A673 (cell line): ENCODE data around the gene ALLC. TPM values are rescaled to one million over a fixed set of nuclear protein-coding genes. Genes with fewer than 3 reads are reported as not detected.

ENCODE experiments used
- BruUV-seq: library from RNA; stranded (reverse); fragments of 400-500 nt; replicated peaks from 2 replicates; lab custom pipeline; 2021; lab: Mats Ljungman, UMichigan
- CTCF ChIA-PET: fragments of 300-600 bp; sonication (Branson Sonifier 250); formaldehyde crosslinking; loops from one replicate; lab custom pipeline; 2022; ENCODE audit warnings: antibody characterized with exemption; lab: Charles Lee
- POLR2A ChIA-PET: fragments of 300-600 bp; sonication (Branson Sonifier 250); formaldehyde crosslinking; loops from one replicate; lab custom pipeline; 2022; ENCODE audit warnings: antibody characterized with exemption; ENCODE audit not compliant: low non-redundant PET; lab: Charles Lee
- DNase-seq: peaks from one replicate; pipeline ENCODE4 v3.0.0-alpha.2; 2015; ENCODE audit warnings: low spot score
- H3K27ac ChIP-seq: fragments of 200-600 bp; sonication (generic); 2 replicates; pipeline ENCODE4 v1.5.1; 2016; ENCODE audit warnings: mixed run types, low read depth, mild to moderate bottlenecking, mixed read lengths, antibody characterized with exemption, low read length; ENCODE audit not compliant: poor library complexity, severe bottlenecking
- H3K27me3 ChIP-seq: fragments of 200-600 bp; sonication (generic); replicated peaks from 2 replicates; pipeline ENCODE4 v1.6.1; 2017; ENCODE audit warnings: mixed run types, low read depth, mild to moderate bottlenecking, mixed read lengths, antibody characterized with exemption, low read length; ENCODE audit not compliant: insufficient read depth, poor library complexity
- H3K36me3 ChIP-seq: fragments of 200-600 bp; sonication (generic); 2 replicates; pipeline ENCODE4 v1.6.1; 2016; ENCODE audit warnings: mixed run types, mild to moderate bottlenecking, mixed read lengths, antibody characterized with exemption, low read length; ENCODE audit not compliant: insufficient read depth, poor library complexity, severe bottlenecking
- H3K4me1 ChIP-seq: fragments of 200-600 bp; sonication (generic); 2 replicates; pipeline ENCODE4 v1.6.1; 2017; ENCODE audit warnings: mixed run types, mild to moderate bottlenecking, mixed read lengths, antibody characterized with exemption, low read length; ENCODE audit not compliant: insufficient read depth, poor library complexity, severe bottlenecking
- H3K4me3 ChIP-seq: fragments of 200-600 bp; sonication (generic); 2 replicates; pipeline ENCODE4 v1.5.1; 2016; ENCODE audit warnings: low read depth, mixed run types, mild to moderate bottlenecking, mixed read lengths, low read length; ENCODE audit not compliant: poor library complexity, severe bottlenecking
- H3K9me3 ChIP-seq: fragments of 200-600 bp; sonication (generic); 2 replicates; pipeline ENCODE4 v1.6.1; 2016; ENCODE audit warnings: mixed run types, low read depth, mild to moderate bottlenecking, mixed read lengths, antibody characterized with exemption, low read length; ENCODE audit not compliant: poor library complexity, severe bottlenecking
- CTCF ChIP-seq: fragments of 300-800, 200-600 bp; sonication (generic); conservative IDR thresholded peaks from 2 replicates; pipeline ENCODE4 v1.5.1; 2017; ENCODE audit warnings: low read depth, mild to moderate bottlenecking, antibody characterized with exemption, low read length, moderate library complexity, mixed read lengths
- EZH2 ChIP-seq: fragments of 200-600 bp; sonication (generic); IDR thresholded peaks from 2 replicates; pipeline ENCODE4 v1.6.1; 2017; ENCODE audit warnings: borderline replicate concordance, low read depth, mild to moderate bottlenecking, mixed read lengths, antibody characterized with exemption, low read length; ENCODE audit not compliant: poor library complexity, severe bottlenecking
- intact Hi-C: fragments of 100-400 bp; cut with micrococcal nuclease; formaldehyde crosslinking; loops from one replicate; pipeline ENCODE4 v1.10.0; 2022; ENCODE audit not compliant: unreplicated experiment
- total RNA-seq: library from RNA; stranded (reverse); gene quantifications from 2 replicates; pipeline ENCODE4 v1.2.3, GENCODE V29; 2021

ALLC gene
- total RNA-seq, 1 experiment from 2014 or later: not detected

DNA sequence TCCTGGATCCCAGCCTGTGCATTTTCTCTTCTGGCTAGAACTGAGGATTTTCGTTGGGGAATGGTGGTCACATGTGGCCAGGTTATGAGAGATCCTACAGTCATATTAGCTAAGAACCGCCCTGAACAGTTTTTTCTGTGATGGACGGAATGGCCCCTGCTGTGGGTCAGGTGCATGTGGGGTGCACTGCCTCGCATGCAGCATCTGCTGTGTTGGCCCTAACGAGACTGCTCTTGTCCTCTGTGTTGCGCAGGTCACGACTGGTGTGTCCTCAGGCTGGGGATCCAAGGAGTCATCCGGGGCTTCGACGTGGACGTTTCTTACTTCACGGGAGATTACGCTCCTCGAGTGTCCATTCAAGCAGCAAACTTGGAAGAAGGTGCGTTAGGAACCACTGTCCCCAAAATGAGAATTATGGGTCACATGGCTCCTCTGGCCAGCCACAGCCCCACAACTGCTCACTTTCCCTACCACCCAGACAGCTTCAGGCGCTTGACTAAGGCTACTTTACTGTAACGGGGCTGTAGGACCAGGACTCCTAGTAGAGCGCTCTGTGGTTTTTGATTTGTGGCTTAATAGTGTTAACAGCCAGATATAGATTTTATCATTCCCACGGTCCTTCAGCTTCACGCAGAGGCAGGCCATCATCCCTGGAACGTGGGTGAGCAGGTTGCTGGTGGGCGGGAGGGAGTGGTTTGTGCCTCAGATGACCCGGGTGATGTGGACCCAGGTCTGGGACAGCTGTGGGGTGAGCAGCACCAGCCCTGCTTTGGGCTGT, 21.8 kb downstream of the ALLC start:
- TF ChIP-seq EZH2 (no peak), CTCF (no peak)
- no peak overlapping the region for H3K27ac ChIP-seq
- no TSS peak for BruUV-seq
- CTCF ChIA-PET: no interaction called here
- no peaks in the 10 kb centered on the region for H3K27me3 ChIP-seq
- no peaks in the 10 kb centered on the region for H3K9me3 ChIP-seq
- H3K4me3 ChIP-seq: no peak overlapping the region
- intact Hi-C loops: no loop called here
- no peak for DNase-seq
- H3K4me1 ChIP-seq: no peaks in the 10 kb centered on the region
- POLR2A ChIA-PET: no interaction called here
- no peaks in the 10 kb centered on the region for H3K36me3 ChIP-seq

DNA sequence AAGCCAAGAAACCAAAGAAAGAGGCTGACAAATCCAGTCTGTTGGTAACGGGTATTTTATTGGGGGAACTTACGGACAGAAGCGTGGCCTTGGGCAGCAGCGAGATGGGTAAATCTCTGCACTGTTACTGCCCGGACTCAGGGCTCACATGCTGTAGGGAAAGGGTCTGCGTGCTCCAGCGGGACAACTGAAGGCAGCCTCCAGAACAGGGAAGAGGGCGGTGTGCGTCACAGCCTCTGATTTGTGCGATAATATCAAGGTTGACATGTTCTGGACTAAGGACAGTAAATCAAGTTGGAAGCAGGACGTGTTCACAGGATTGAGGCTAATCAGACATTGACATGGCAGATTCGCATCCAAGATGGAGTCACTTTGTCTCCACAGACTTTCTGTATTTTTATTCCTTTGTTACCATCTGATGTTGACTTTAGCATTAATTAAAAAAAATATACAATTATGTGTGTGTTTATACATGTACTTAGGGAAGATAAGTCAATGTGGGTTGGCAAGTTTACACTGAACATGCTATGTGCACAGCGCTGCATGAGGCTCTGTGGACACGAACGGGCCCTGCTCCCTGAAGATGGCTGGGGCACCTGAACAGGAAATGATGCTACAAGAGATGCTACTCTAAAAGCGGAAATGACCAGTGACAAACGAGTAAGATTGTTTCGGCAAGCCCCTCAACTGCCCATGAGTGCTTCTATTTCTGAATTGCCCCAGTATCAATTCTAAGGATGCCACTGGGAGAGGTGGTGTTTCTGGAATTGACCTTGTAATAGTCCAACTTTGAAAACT, 22.7 kb downstream of the ALLC start:
- H3K36me3 ChIP-seq: no peaks in the 10 kb centered on the region
- H3K4me1 ChIP-seq: no peaks in the 10 kb centered on the region
- intact Hi-C loops: no loop called here
- BruUV-seq: no TSS peak
- TF ChIP-seq EZH2 (no peak), CTCF (no peak)
- DNase-seq: no peak
- H3K4me3 ChIP-seq: no peak overlapping the region
- H3K9me3 ChIP-seq: no peaks in the 10 kb centered on the region
- no peaks in the 10 kb centered on the region for H3K27me3 ChIP-seq
- CTCF ChIA-PET: no interaction called here
- POLR2A ChIA-PET: no interaction called here
- H3K27ac ChIP-seq: no peak overlapping the region

- no TSS peak for BruUV-seq
- intact Hi-C loops: no loop called here
These were observed 23.6 kb downstream of the ALLC start for GRCh38 chr2:3681625-3682024.

More at GRCh38 chr2:3681625-3682024, 23.6 kb downstream of the ALLC start:
- Histone ChIP-seq H3K4me1 (no peaks in the 10 kb centered on the region), H3K27me3 (no peaks in the 10 kb centered on the region), H3K27ac (no peak overlapping the region), H3K9me3 (no peaks in the 10 kb centered on the region), H3K36me3 (no peaks in the 10 kb centered on the region), H3K4me3 (no peak overlapping the region)
- TF ChIP-seq CTCF: no peak
- TF ChIP-seq EZH2: no peak
- ChIA-PET POLR2A (no interaction called here), CTCF (no interaction called here)
- DNase-seq: no peak
